ENCODE measurements around the gene DSCAM.
"Not testable (repeated sequence)": the region's sequence is repeated elsewhere in the genome, so short reads cannot be mapped to it uniquely, and the experiment has no call there.

The DSCAM gene

DNA sequence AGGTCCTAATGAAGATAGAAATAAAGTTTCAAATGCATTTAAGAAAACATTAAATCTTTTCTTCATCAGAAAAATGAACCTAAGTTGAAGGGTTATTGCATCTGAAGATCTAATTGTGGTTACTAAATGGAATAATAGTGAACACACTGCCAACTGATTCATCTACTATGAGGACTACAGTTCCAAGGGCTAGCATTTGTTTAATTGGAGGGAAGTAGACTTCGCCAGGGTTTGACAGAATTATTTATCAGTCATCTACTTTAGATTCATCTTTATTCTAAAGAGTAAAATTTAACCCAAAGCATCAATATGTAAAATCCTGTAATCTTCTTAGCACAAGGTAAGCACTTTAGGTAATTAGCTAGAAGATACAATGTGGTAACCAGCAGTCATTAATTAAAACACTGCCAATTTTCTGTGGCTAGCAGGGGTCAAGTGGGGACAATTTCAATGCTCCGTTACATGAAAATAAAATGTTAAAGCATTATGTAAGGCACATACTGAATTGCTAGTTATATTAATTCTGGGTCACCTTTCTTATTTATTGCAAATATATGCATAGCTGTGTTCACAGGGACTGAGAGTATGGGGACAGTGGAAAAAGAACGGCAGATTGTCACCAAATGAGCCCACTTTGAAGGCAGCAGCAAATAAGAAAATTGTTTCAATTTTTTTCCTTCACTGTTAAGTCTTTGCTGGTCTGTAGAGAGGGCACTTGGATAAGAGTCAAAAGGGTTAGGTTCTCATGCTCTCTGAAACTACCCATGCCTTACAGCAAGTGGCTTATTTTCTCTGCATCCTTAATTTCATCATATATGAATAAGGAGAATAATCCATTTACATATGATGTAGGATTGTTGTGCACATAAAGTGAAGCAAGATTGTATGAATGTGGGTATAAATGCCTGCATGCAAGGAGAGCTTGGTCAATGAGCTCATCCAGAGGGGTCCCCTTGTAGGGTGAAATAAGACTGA is 563.8 kb downstream of the DSCAM start:
- no peak for DNase-seq

DNA sequence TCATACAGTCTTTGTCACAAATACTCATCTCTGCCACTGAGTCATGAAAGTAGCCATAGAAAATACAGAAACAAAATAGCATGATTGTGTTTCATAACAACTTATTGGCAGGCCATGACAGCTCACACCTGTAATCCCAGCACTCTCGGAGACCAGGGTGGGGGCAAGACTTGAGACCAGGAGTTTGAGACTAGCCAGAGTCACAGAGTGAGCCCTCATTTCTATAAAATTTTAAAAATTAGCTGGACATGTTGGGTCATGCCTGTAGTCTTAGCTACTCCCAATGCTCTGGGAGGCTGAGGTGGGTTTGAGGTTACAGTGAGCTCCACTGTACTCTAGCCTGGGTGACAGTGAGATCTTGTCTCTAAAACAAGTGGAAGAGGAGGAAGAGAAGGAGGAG is 568.6 kb downstream of the DSCAM start:
- DNase-seq = no peak

DNA sequence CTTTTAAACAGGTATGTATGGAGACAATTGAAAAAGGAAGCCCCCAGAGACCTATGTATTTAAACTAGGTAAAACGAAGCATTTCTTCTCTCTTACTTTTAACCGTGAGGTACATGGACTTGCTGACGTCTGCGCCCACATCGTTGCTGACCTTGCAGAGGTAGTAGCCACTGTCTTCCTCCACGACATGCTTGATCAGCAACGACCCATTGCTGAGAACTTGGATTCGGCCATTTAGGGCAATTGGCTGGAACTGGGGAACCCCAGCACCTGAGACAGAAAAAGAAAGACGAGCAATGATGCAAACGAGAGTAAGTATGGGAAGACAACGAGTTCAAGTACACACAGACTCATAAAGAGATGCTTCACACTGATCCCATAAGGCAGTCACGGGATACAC is 571.0 kb downstream of the DSCAM start:
- no peak for DNase-seq

DNA sequence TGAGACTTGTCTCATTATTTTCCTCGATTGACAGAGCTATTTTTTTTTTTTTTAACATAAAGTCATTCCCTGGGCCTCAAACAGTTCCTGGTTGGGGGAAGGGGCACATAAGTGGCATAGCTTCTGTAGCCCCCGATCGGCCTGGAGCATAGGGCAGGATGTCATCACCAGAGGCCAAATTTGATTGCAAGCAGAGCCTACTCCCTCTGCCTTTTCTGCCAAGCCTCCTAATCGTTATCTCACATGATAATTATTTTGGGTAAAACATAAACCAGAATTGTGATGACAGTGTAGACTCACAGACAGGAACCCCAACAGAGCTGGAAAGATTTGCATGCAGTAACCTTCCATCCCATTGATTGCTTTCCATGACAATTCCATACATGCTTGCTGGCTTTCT is 574.9 kb downstream of the DSCAM start:
- no peak for DNase-seq

DNA sequence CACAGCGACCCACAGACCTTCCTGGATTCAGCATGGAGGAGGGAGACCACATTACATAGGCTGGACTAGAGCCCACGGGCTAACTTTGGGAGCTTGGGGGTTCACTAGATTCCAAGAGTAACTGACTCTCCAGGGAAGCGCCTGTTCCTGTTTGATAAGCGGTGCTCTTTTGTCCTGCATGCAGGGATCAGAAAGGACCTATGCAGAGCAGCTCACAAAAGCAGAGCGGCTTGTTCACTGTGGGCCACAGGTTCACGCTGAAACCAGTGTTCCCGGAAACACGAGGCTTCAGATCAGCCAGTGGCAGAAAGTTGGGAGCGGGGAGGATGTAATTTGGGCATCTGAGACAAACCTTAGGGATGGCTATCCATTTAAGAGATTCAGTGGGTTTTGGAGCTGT is 575.8 kb downstream of the DSCAM start:
- DNase-seq = no peak

DNA sequence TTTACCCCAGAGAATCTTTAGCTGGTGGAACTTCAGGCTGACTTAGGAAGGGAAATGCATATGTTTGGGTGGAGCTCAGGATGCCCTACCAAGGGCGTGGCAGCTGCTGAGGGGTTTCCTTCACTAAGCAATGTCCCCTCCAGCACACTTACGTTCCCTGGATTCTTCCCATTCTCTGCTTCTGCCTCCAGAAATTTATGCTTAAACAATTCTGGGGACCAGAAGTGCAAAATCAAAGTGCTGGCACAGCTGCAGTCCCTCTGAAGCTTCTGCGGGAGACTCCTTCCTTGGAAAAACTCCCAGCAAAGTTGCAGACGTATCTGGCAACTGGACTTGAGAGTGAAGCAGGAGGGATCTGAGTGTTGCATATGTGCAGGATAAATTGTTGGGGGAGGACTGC is 576.9 kb downstream of the DSCAM start:
- no peak for DNase-seq

DNA sequence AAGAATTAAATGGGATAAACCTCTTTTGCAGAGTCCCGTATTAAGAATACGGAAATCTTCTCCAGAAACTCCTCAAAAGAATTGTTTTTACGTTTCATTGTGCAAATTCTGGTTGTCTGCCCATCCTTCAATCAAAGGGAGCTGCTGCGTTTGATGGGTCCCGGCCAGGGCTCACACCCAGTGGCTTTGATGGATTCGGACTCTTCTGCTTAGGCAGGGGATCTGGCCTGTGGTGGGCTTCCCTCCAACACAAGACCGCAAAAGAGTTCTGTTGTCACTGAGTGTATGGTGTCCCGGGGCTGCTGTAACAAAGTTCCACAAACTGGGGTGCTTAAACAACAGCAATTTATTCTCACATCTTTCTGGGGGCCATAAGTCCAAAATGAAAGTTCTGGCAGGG is 577.7 kb downstream of the DSCAM start:
- DNase-seq = no peak

DNA sequence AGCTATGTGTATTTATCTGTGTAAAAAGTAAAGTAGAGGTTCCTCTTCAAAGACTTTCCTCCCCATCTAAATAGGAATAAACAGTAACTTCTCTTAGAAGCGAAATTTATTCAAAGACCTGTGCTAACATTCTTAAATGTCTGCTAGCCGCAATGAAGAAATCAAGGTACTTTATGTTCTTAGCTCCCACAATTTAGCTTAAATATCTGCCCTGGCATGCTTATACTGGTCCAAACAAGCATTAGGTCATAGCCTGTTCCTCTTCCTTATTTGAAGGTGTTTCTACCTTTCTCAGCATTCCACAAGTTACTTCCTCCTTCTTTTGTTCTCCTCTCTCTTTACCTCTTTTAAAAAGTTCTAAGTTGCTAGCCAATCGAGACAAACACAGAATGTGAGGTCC is 588.5 kb downstream of the DSCAM start:
- not testable (repeated sequence) for DNase-seq

DNA sequence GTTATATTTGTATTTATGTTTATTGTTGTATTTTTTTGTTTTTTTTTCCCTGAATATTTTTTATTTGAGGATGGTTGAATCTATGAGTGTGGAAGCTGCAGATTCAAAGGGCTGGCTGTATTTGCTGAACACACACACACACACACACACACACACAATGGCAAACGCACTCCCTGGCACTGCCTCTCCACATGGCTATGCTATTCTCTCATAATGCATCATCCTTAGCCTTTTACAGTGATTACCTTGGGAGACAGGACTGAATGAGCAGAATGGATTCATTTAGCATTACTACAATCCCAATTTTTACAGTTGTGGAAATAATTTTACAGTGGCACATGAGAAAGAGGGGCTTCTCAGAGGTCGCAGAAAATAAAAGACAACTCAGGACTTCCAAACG is 589.6 kb downstream of the DSCAM start:
- no peak for DNase-seq

DNA sequence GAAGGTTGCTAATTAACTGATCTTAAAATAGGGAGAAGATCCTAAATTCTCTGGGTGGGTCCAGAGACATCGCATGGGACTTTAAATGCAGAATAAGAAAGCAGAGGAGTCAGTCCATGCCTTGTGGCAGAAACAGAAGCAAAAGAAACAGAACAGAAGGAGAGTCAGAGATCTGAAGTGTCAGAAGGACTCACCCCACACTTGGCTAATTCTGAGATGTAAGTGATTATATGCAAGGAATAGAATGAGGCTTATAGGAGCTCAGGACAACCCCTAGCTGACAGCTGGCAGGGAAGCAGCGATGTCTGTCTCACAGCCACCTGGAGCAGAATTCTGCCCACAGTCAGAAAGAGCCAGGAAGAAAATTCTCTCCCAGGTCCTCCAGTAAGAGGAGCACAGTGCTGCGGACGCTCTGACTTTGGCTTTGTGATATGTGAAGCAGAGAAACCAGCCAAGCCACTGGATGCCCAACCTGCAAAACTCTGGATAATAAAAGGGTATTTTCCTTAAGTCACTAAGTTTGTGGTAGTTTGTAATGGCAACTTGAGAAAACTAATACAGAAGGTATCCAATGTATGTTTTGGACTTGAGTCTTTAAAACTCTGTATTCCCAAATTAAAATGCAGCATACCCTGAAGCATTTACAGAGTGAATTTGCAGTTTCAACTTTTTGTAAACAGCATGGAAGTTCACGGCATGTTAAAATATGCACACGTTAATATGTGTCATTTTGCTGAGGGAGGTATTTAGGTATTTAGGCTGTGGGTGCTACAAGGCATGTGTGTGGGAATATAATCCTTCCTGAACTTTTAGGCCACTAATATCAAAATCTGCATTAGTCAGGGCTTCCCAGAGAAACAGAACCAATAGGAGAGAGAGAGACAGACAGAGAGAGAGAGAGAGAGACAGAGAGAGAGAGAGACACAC is 591.2 kb downstream of the DSCAM start:
- DNase-seq = no peak

DNA sequence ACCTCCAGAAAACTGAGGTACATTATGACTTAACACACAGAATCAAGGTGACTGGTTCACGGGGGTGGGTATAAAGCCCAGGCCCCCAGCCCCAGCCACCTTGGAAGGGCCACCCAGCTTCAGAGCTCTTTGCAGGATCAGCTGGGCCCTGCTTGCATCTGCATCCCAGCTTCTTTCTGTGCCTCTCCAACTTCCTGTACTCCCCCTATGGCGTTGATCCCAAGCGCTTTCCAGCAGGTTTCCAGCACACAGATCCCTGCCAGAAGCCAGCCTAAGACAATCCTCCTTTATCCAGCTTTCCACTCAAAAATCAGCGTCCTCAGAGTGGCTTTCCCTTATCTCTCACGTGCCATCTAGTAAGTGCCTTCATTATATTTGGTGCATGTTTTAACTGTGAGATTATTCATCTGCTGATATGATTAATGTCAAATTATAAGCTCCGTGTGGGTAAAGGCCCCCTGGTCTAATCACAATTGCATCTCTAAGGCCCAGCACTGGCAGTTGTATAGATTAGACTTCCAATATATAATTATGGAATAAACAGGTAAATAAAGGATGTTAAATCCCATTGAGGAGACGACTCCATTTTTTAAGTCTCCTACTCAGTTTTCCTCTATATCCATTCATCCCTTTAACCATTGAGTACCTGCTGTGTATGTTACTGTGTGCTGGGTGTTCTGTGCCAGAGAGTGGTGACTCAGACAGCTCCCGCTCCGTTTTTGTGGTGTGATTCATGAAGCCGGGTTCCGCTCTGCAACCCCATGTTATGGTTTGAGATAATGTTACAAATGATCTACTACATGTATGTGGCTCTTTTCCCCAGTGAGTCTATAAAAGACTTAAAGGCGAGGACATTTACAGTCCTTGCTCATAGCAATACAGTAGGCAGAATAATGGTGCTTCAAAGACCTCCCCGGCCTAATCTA is 592.2 kb downstream of the DSCAM start:
- no peak for DNase-seq

DNA sequence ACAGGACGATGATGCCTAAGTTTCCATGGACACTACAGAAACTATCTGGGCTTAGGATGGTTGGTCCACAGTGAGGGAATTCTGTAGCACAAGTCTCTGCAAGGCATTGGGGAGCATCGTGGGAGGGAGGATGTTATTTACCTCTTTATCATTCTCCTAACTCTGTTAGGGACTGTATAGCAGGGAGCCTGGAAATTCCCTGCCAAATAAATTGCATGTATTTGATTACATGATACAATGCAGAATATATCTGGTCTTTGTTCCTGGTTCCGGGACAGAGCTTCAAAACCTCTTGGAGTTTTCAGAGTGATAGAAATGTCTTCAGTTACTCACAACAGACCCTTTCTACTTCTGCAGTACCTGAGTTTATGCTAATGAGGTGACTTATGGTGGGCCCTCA is 593.8 kb downstream of the DSCAM start:
- no peak for DNase-seq

DNA sequence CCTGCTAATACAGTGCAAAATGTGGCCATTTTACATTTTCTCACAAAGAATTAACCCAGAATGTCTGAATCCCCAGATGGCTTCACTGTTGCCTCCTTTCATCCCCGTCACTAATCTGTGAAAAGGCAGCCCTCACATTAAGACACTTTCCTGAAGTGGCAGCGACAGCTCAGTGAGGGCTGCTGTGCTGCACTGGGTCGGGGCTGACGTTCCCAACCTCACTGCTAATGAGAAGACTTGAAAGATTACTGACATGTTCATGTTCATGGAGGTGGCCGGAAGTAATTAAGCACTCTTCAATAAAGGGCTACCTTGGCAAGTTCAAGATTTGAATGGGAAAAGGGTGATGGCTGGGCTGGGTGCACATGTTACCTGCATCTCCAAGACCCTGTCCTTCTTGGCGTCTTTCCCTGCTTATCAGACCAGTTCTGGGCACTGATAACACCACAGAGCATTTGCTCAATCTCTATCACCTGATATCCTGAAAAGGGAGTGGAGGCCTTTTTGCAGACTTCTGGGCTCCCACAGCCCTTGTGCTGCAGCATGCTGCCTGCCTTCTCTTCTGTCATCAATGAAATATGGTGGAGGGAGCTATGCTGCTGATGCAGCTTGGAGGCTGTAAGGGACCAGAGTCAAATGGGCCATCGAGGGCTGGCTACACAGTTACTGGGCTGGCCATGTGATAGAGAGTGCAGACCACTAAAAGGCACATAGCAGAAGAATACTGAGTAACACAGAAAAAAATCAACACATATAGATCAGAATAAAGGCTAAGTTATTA is 596.3 kb downstream of the DSCAM start:
- no peak for DNase-seq

DNA sequence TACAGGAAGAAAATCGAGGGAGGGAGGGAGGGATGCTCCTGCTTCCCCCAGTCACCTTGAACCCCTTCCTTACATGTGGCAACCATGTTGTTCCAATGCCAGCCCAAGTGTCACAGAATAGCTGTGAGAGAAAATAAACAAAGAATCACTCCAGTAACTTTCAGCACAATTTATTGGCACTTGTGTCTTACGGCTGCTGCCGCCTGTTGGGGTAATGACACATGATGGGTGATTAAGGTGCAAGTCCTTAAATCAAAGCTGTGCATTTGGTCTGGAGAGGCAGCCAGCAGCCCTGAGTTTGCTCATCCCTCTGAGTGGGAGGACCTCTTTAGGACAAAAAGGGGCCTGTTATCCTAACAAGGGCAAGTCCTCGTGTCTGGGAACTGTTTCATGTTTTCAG is 602.0 kb downstream of the DSCAM start:
- DNase-seq = no peak

DNA sequence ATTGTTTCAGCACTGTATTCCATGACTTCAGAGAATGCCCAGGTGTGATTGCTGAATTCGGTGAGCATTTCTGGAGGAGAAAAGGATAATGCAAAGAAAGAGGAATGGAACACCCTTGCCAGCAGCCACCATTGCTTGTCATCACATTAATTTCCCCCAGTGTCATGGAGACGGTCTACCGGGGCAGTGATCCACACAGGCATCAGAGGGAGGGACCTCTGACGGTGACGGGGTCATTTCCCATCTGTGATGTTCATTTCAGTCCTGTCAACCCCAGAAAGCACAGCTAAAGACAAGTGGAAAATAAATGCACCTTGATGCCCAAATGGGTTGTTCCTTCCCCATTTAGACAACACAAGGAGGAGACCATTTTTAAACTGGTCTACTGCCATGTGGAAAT is 603.3 kb downstream of the DSCAM start:
- no peak for DNase-seq

DNA sequence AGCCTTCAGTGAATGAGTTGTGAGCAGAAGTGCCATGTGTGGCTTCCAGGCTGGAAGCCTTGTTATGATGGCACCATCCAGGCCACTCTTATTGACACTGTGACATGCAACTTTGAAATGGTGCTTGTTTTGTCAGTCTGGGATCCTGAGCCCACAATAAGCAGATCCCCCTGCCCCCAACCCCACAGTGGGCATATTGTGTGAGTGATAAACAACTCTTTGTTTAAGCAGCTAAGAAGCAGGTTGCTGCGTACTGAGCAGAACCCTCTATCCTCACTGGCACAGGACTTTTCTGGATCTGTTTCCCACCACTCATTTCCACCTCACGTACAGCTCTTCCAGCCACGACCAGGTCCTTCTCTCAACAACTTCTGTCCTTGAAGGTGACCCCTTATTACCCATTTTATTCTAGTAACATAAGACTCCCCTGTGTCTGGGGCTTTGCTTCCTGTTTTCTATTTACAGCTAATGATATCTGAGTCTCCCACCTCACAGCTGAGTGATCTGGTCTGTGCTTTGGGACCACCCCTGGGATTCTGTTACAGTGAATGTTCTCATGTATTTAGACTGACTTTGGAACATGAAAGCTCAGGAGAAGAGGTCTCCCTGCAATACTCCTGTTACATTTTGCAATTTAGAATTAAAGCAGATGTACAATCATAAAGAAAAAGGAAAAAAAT is 604.2 kb downstream of the DSCAM start:
- no peak for DNase-seq

DNA sequence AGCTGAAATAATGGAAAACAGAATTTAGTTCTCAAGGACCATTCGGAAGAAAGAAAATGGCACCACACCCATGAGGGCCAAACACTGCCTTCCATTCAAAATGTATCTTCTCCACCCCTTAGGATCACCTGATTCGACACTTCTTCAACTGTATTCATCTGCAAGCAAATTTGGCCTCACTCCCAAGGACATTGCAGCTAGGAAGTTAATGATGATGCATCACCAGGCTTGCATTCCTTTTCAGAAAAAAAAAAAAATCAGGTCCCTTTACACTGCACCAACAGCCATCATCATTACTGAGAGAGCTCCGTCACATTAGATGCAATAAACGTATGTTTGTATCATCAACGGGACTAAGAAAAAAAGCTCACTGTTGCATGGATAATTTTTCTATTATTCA is 611.4 kb downstream of the DSCAM start:
- no peak for DNase-seq

DNA sequence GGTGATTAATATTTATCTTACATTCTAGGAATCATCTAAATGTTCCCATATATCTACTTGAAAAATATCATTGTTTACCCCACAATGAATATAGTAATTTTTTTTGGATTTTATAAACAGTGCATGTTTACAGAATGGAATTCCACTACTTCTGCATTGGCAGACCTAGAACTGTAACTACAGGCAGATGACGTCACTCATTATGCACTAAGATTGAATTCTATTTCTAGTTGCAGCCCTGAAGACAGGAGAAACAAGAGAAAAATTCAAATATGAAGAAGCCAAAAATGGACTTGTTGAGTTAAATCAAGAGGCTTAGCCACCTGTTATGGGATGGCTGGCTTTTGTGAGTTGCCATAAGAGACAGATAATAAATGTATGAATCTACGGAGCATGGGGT is 615.0 kb downstream of the DSCAM start:
- DNase-seq = no peak

DNA sequence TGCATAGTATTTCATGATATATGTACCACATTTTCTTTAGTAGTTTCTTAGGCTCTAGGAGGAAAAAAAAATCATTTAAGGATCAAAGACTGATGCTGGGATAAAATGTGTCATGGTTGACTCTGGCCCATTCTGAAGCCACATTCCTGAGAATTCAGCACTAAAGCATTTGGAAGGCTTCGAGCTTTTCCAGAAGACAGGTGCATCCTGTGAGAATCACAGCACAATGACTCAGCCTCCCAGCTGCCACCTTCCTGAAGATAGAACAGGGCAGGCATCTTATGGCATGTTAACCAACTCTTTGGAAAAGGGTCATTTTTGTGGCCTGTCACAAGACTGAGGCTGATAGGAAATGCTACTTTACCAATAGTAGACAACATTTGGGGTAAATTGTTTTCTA is 619.9 kb downstream of the DSCAM start:
- no peak for DNase-seq

DNA sequence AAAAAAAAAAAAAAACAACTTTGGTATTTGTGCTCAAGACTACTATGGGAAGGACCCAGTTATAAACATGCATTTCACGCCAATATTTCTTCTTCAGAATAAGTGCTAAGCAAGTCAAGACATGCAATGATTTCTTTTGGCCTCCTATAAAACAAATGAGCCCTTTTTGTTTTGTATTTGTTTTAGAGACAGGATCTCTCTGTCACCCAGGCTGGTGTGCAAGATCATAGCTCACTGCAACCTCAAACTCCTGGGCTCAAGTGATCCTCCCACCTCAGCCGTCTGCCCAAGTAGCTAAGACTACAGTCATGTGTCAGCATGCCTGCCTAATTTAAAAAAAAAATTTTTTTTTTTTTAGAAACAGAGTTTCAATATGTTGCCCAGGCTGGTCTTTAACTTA is 631.0 kb downstream of the DSCAM start:
- no peak for DNase-seq

DNA sequence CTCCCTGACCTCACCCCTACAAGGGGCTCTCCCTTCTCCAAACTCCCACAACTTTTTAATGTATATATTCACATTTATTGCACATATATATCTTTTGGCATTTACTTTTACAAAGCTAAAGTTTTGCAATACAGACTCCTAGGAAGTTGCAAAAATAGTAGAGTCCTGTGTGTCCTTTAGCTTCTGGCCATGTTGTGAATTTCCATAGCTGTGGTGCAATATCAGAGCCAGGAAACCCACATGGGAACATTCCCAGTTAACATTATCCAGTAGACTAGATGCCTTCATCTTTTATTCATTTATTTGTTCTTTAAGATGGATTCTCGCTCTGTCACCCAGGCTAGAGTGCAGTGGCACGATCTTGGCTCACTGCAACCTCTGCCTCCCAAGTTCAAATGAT is 636.7 kb downstream of the DSCAM start:
- DNase-seq = no peak
